GM23338 (cell line): ENCODE data around the gene RAD51B. TPM values are rescaled to one million over a fixed set of nuclear protein-coding genes. Genes with fewer than 3 reads are reported as not detected.

Experiments
- ATAC-seq: fragments of 200-7000 bp; cut with Tn5 transposase; 3 replicates; pipeline ENCODE4 v1.9.1; 2020
- DNase-seq: peaks from one replicate; pipeline ENCODE4 v3.0.0-alpha.2; 2015; ENCODE audit warnings: low spot score
- H2AFZ ChIP-seq: fragments of 200-600 bp; sonication (generic); 2 replicates; pipeline ENCODE4 v1.8.0; 2016; ENCODE audit warnings: antibody characterized with exemption, mild to moderate bottlenecking, moderate library complexity
- H3F3A ChIP-seq: fragments of 200-600 bp; sonication (generic); replicated peaks from 2 replicates; pipeline ENCODE4 v1.8.0; 2017; ENCODE audit warnings: antibody characterized with exemption, mixed run types, low read depth
- H3K27ac ChIP-seq: fragments of 200-600 bp; sonication (generic); 2 replicates; pipeline ENCODE4 v1.6.1; 2016; ENCODE audit warnings: low read depth
- H3K27me3 ChIP-seq: fragments of 200-600 bp; sonication (generic); 2 replicates; pipeline ENCODE4 v1.8.0; 2016; ENCODE audit warnings: mild to moderate bottlenecking, mixed run types, moderate library complexity; ENCODE audit not compliant: insufficient read depth
- H3K36me3 ChIP-seq: fragments of 200-600 bp; sonication (generic); 2 replicates; pipeline ENCODE4 v1.8.0; 2016; ENCODE audit warnings: mild to moderate bottlenecking; ENCODE audit not compliant: insufficient read depth
- H3K4me1 ChIP-seq: fragments of 200-600 bp; sonication (generic); 2 replicates; pipeline ENCODE4 v1.8.0; 2016; ENCODE audit warnings: mild to moderate bottlenecking, moderate library complexity; ENCODE audit not compliant: insufficient read depth
- H3K4me2 ChIP-seq: fragments of 200-600 bp; sonication (generic); 2 replicates; pipeline ENCODE4 v1.7.1; 2017; ENCODE audit warnings: mixed run types
- H3K4me3 ChIP-seq: fragments of 200-600 bp; sonication (generic); 2 replicates; pipeline ENCODE4 v1.6.1; 2016; ENCODE audit warnings: mixed run types
- H3K79me2 ChIP-seq: fragments of 200-600 bp; sonication (generic); replicated peaks from 2 replicates; pipeline ENCODE4 v1.8.0; 2017; ENCODE audit warnings: mild to moderate bottlenecking; ENCODE audit not compliant: insufficient read depth
- H3K9me2 ChIP-seq: fragments of 200-600 bp; sonication (generic); 2 replicates; pipeline ENCODE4 v1.8.0; 2017; ENCODE audit not compliant: insufficient read depth
- H4K20me1 ChIP-seq: fragments of 200-600 bp; sonication (generic); replicated peaks from 2 replicates; pipeline ENCODE4 v1.8.0; 2017; ENCODE audit warnings: mild to moderate bottlenecking; ENCODE audit not compliant: insufficient read depth
- H3K27ac Mint-ChIP-seq: 2 replicates; pipeline ENCODE4 v1.8.0; 2020; ENCODE audit warnings: inconsistent platforms, mild to moderate bottlenecking, moderate library complexity, mixed read lengths
- H3K27me3 Mint-ChIP-seq: 3 replicates; pipeline ENCODE4 v1.8.0; 2022; ENCODE audit warnings: low read depth, mild to moderate bottlenecking, moderate library complexity, mixed read lengths, inconsistent platforms; ENCODE audit not compliant: insufficient read depth, poor library complexity
- H3K36me3 Mint-ChIP-seq: 3 replicates; pipeline ENCODE4 v1.8.0; 2021; ENCODE audit warnings: low read depth, mild to moderate bottlenecking, inconsistent platforms, moderate library complexity, mixed read lengths
- H3K4me1 Mint-ChIP-seq: 3 replicates; pipeline ENCODE4 v1.8.0; 2020; ENCODE audit warnings: mild to moderate bottlenecking, inconsistent platforms, mixed read lengths
- H3K4me3 Mint-ChIP-seq: 3 replicates; pipeline ENCODE4 v1.8.0; 2021; ENCODE audit warnings: moderate library complexity, mild to moderate bottlenecking, inconsistent platforms, mixed read lengths
- H3K9me3 Mint-ChIP-seq: 3 replicates; pipeline ENCODE4 v1.8.0; 2020; ENCODE audit warnings: moderate library complexity, mild to moderate bottlenecking, inconsistent platforms, mixed read lengths
- CREB1 ChIP-seq: fragments of 250-450 bp; sonication (Bioruptor Pico); IDR thresholded peaks from 2 replicates; pipeline ENCODE4 v1.5.0; 2020; ENCODE audit warnings: low read depth, mild to moderate bottlenecking, moderate library complexity
- NANOG ChIP-seq: IDR thresholded peaks from 2 replicates; pipeline ENCODE4 v1.6.1; 2016; ENCODE audit warnings: antibody characterized with exemption, borderline replicate concordance
- POLR2AphosphoS5 ChIP-seq: IDR thresholded peaks from 2 replicates; pipeline ENCODE4 v1.6.1; 2016; ENCODE audit warnings: antibody characterized with exemption, low read depth
- ZNF331 ChIP-seq: fragments of 250-450 bp; sonication (Bioruptor Pico); IDR thresholded peaks from 2 replicates; pipeline ENCODE4 v1.5.0; 2020; ENCODE audit warnings: low read depth, mild to moderate bottlenecking, moderate library complexity
- ZNF462 ChIP-seq: fragments of 250-450 bp; sonication (Bioruptor Pico); IDR thresholded peaks from 2 replicates; pipeline ENCODE4 v1.5.0; 2020; ENCODE audit warnings: mild to moderate bottlenecking, moderate library complexity
- polyA plus RNA-seq: library from polyadenylated mRNA; unstranded; fragments of >200 nt; fragmentation: Nextera tagmentation; extraction: Ambion mirVana; gene quantifications from 2 replicates; pipeline ENCODE4 v1.2.1, GENCODE V29; 2016
- total RNA-seq: library from RNA; depleted of rRNA; stranded (reverse); fragments of >200 nt; shearing (Covaris generic); gene quantifications from 2 replicates; pipeline ENCODE4 v1.2.3, GENCODE V29; 2014
- TF ChIP-seq, protein P1 (sequence below): IDR thresholded peaks from one replicate; pipeline ENCODE4 v1.6.1; 2018; ENCODE audit warnings: antibody characterized with exemption; ENCODE audit not compliant: unreplicated experiment

Gene RAD51B
- total and polyA plus RNA-seq, 2 experiments from 2014 or later: 15.7 to 29.1 TPM

- TF ChIP-seq ZNF462 (CRISPR knock-in tag): no peak
- TF ChIP-seq, protein P1, sequence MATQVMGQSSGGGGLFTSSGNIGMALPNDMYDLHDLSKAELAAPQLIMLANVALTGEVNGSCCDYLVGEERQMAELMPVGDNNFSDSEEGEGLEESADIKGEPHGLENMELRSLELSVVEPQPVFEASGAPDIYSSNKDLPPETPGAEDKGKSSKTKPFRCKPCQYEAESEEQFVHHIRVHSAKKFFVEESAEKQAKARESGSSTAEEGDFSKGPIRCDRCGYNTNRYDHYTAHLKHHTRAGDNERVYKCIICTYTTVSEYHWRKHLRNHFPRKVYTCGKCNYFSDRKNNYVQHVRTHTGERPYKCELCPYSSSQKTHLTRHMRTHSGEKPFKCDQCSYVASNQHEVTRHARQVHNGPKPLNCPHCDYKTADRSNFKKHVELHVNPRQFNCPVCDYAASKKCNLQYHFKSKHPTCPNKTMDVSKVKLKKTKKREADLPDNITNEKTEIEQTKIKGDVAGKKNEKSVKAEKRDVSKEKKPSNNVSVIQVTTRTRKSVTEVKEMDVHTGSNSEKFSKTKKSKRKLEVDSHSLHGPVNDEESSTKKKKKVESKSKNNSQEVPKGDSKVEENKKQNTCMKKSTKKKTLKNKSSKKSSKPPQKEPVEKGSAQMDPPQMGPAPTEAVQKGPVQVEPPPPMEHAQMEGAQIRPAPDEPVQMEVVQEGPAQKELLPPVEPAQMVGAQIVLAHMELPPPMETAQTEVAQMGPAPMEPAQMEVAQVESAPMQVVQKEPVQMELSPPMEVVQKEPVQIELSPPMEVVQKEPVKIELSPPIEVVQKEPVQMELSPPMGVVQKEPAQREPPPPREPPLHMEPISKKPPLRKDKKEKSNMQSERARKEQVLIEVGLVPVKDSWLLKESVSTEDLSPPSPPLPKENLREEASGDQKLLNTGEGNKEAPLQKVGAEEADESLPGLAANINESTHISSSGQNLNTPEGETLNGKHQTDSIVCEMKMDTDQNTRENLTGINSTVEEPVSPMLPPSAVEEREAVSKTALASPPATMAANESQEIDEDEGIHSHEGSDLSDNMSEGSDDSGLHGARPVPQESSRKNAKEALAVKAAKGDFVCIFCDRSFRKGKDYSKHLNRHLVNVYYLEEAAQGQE: no peak
Measured at GRCh38 chr14:68148763-68149162, 329.2 kb downstream of the RAD51B start (continued).

DNA sequence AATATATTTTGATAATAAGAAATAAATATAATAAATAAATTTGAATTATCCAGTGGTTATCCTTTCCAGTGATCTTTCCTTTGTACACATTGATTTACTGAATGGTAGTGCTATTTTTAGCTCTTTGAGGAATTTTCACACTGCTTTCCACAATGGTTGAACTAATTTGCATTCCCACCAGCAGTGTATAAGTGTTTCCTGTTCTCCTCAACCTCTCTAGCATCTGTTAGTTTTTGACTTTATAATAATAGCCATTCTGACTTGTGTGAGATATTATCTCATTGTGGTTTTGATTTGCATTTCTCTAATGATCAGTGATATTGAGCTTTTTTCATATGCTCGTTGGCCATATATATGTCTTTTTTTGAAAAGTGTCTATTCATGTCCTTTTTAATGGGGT lies 333.7 kb downstream of the RAD51B start:
- H3K36me3 ChIP-seq: no peaks in the 10 kb centered on the region; the same call in 1 of the 2 replicates
- ATAC-seq (no peak), DNase-seq (no peak)
- H3F3A ChIP-seq: no peaks in the 10 kb centered on the region
- Mint-ChIP-seq H3K4me1 (peaks cover 16% of the 10 kb centered on the region), H3K36me3 (peaks cover 25% of the 10 kb centered on the region; the same call in 2 of the 3 replicates), H3K9me3 (peaks cover 22% of the 10 kb centered on the region), H3K27ac (no peak overlapping the region), H3K4me3 (no peak overlapping the region), H3K27me3 (peaks cover 3% of the 10 kb centered on the region)
- no peak overlapping the region for H3K4me3 ChIP-seq
- no peaks in the 10 kb centered on the region for H4K20me1 ChIP-seq
- no peak overlapping the region for H3K4me2 ChIP-seq
- H3K27me3 ChIP-seq: no peaks in the 10 kb centered on the region
- no peaks in the 10 kb centered on the region for H3K79me2 ChIP-seq
- 0 out of 2 replicates have a peak, but pooled peaks cover 4% of the 10 kb centered on the region for H3K4me1 ChIP-seq
- H2AFZ ChIP-seq: no peak overlapping the region
- H3K27ac ChIP-seq: no peak overlapping the region
- H3K9me2 ChIP-seq: no peaks in the 10 kb centered on the region
- TF ChIP-seq ZNF331 (CRISPR knock-in tag) (no peak), POLR2AphosphoS5 (no peak), NANOG (no peak), CREB1 (no peak), ZNF462 (CRISPR knock-in tag) (no peak)
